Uterus (tissue), 2 donors: Measurements from ENCODE around the gene MINDY4.

Experiments used
- POLR2A ChIP-seq, 2 donors: fragments of 450-650 bp; IDR thresholded peaks; one replicate each; pipeline ENCODE4 v1.6.1; 2016; ENCODE audit warnings: antibody characterized with exemption in 2 of 2, mild to moderate bottlenecking in 1 of 2, moderate library complexity in 1 of 2
- TF ChIP-seq, protein P1 (sequence below), 4 experiments: fragments of 200-600 bp in 2 of 4; fragments of 450-650 bp in 2 of 4; sonication (generic) in 2 of 4; IDR thresholded peaks; one replicate each; pipeline ENCODE4 v1.5.1; 2016 to 2019; ENCODE audit warnings: antibody characterized with exemption in 4 of 4, mild to moderate bottlenecking in 2 of 4, moderate library complexity in 1 of 4

DNA sequence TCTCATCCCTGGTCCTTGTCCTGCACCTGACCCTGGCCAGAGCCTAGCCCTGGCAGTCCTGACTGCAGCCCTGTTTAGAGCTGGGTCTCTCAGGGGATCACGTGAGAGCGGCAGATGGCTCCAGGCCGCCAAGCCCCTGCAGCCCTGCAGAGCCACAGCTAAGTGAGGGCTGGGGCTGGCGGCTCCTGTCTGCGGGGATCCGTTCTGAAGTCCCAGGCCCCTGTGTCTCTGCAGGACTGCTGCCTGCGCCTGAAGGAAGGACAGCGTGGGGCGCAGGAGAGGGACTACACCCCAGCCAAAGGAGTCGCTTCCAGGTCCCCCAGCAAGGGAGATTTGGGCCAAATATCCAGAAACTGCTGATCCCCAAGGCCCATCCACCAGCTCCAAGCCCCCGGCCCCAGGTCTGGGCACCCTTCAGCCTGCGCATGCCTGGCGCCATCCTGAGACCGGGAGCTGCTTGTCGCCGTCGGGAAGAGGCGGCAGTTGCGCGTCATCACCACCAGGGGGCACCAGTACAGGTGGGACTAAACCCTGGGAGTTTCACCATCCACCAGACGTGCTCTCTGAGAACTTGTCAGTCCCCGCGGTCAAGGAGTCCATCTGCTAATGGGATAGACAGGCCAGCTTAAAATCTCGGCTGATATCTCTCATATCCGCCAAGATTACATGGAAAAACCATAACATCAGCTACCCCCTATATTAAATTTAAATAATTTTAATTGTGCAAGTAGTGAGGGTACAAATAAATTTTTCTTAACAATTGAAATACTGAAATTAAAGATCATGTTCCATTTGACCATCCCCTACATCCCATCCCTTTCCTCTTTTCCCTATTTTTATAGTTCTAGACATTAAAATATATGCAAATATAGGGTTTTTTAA lies 167.5 kb downstream of the MINDY4 start:
- TF ChIP-seq, protein P1, sequence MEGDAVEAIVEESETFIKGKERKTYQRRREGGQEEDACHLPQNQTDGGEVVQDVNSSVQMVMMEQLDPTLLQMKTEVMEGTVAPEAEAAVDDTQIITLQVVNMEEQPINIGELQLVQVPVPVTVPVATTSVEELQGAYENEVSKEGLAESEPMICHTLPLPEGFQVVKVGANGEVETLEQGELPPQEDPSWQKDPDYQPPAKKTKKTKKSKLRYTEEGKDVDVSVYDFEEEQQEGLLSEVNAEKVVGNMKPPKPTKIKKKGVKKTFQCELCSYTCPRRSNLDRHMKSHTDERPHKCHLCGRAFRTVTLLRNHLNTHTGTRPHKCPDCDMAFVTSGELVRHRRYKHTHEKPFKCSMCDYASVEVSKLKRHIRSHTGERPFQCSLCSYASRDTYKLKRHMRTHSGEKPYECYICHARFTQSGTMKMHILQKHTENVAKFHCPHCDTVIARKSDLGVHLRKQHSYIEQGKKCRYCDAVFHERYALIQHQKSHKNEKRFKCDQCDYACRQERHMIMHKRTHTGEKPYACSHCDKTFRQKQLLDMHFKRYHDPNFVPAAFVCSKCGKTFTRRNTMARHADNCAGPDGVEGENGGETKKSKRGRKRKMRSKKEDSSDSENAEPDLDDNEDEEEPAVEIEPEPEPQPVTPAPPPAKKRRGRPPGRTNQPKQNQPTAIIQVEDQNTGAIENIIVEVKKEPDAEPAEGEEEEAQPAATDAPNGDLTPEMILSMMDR (IDR thresholded peaks at IDR 0.05): peak; percentile 74 to 91 (median 85)
- no peak for TF ChIP-seq POLR2A (IDR thresholded peaks at IDR 0.05)
